ENCODE data around the gene PIN1.

DNA sequence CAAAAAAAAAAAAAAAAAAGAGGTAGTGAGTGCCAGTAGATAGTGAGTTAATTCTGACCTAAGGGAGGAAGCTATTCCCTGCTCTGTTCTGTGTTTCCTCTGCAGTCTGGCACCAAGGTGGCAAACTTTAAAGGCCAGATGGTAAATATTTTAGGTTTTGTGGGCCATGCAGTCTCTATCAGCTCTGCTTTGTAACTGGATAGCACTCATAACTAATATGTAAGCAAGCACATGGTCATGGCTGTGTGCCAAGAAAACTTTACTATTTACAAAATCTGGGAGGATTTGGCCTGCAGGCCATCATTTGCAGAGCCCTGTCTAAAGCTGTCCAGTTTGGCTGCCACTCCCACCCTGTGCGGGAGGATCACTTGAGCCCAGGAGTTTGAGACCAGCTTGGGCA, 4.3 kb downstream of the PIN1 start:
- TF ChIP-seq POLR2A (IDR thresholded peaks at IDR 0.05; ENCODE audit: low read depth, low read length): no peak
- TF ChIP-seq POLR2AphosphoS5 (IDR thresholded peaks at IDR 0.05; ENCODE audit: low read depth, low read length): no peak
- TF ChIP-seq TAF1 (IDR thresholded peaks at IDR 0.05; ENCODE audit: borderline replicate concordance, low read depth, low read length): no peak
